ENCODE results near the gene UROC1.

DNA sequence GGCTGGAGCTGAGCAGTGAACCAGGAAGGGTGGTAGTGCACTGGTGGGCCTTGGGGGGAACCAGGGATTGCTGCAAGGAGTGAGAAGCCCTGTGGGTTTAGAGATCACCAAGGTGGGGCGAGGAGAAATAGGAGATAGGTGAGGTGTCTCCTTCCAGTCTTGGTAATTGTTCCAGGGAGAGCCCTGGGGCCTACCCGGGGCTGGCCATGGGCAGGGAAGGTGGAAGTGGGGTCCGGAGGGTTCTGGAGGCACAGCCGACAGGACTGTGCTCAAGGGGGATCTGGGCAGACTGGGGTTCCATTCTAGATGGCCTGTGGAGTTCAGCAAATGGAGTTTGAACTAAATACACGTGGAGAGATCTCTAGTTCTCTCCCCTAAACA, 10.8 kb upstream of the UROC1 start:
- TF ChIP-seq YY1 (IDR thresholded peaks at IDR 0.05; ENCODE audit: insufficient read depth, insufficient read length) (no peak), ZNF274 (IDR thresholded peaks at IDR 0.05; ENCODE audit: low read depth, low read length) (no peak), SUZ12 (IDR thresholded peaks at IDR 0.05; ENCODE audit: extremely low read depth, insufficient read depth, insufficient read length) (no peak)

All from NT2/D1 (cell line).